HCT116 (cell line): Measurements from ENCODE around the gene TIMD4. TPM values are rescaled to one million over a fixed set of nuclear protein-coding genes. Genes with fewer than 3 reads are reported as not detected.
"Not testable (repeated sequence)": the region's sequence is repeated elsewhere in the genome, so short reads cannot be mapped to it uniquely, and the experiment has no call there.

ENCODE experiments used
- ATAC-seq: fragments of 200-7000 bp; cut with Tn5 transposase; 2 replicates; pipeline ENCODE4 v1.9.1; 2020; ENCODE audit warnings: mild to moderate bottlenecking, moderate library complexity
- BruUV-seq: library from RNA; stranded (reverse); fragments of 400-500 nt; replicated peaks from 2 replicates; lab custom pipeline; 2021; lab: Mats Ljungman, UMichigan
- CTCF ChIA-PET: fragments of 300-600 bp; sonication (Branson Sonifier 250); formaldehyde crosslinking; loops from one replicate; lab custom pipeline; 2021; ENCODE audit warnings: antibody characterized with exemption; lab: Charles Lee
- POLR2A ChIA-PET: fragments of 300-600, 350-600 bp; sonication (Branson Sonifier 250); formaldehyde crosslinking; loops from one replicate; lab custom pipeline; 2021; ENCODE audit warnings: antibody characterized with exemption; lab: Charles Lee
- RAD21 ChIA-PET, 2 experiments: fragments of 300-600 bp; sonication (Branson Sonifier 250); formaldehyde crosslinking; loops; one replicate each; lab custom pipeline; 2023; ENCODE audit warnings: low total read pairs in 2 of 2; ENCODE audit not compliant: uncharacterized antibody in 2 of 2, unreplicated experiment in 2 of 2, low non-redundant PET in 1 of 2; lab: Charles Lee
- DNase-seq: peaks from one replicate; pipeline ENCODE4 v3.0.0-alpha.2; 2010; ENCODE audit warnings: low read depth, low spot score
- H2AFZ ChIP-seq: fragments of 200-600 bp; shearing (Covaris generic), sonication (generic); 2 replicates; pipeline ENCODE4 v1.6.1; 2017; ENCODE audit warnings: low read depth, mixed run types, mixed read lengths, antibody characterized with exemption, low read length; ENCODE audit not compliant: poor library complexity, severe bottlenecking
- H3K27ac ChIP-seq: 2 replicates; pipeline ENCODE4 v1.5.1; 2012; ENCODE audit warnings: low read depth, low read length
- H3K27me3 ChIP-seq: fragments of 200-600 bp; sonication (generic); 2 replicates; pipeline ENCODE4 v1.6.1; 2016; ENCODE audit warnings: mixed run types, low read length, mixed read lengths; ENCODE audit not compliant: insufficient read depth
- H3K36me3 ChIP-seq, 2 experiments: fragments of 200-500 bp in 1 of 2; fragments of 200-600 bp in 1 of 2; sonication (Bioruptor generic) in 1 of 2; sonication (generic) in 1 of 2; 2 replicates each; pipeline versions ENCODE4 v1.5.1 to v1.6.1; 2014 to 2016; ENCODE audit warnings: low read length in 2 of 2, inconsistent platforms in 1 of 2, mixed read lengths in 1 of 2, mixed run types in 1 of 2; ENCODE audit not compliant: insufficient read depth in 2 of 2, control insufficient read depth in 1 of 2
- H3K4me1 ChIP-seq, 2 experiments: fragments of 200-600 bp in 1 of 2; sonication (generic) in 1 of 2; 2 replicates each; pipeline versions ENCODE4 v1.5.1 to v1.6.1; 2012 to 2017; ENCODE audit warnings: low read length in 2 of 2, inconsistent platforms in 1 of 2, mild to moderate bottlenecking in 1 of 2, mixed read lengths in 1 of 2, mixed run types in 1 of 2, moderate library complexity in 1 of 2; ENCODE audit not compliant: insufficient read depth in 2 of 2, control insufficient read depth in 1 of 2
- H3K4me2 ChIP-seq: fragments of 200-600 bp; sonication (generic); 2 replicates; pipeline ENCODE4 v1.6.1; 2017; ENCODE audit warnings: mixed run types, low read length, mixed read lengths
- H3K4me3 ChIP-seq, 2 experiments: fragments of 200-600 bp in 1 of 2; sonication (generic) in 1 of 2; replicated peaks in 1 of 2; 2 replicates each; pipeline ENCODE4 v1.5.1; 2011 to 2016; ENCODE audit warnings: low read length in 2 of 2, control low read depth in 1 of 2, low read depth in 1 of 2, mild to moderate bottlenecking in 1 of 2, mixed read lengths in 1 of 2, mixed run types in 1 of 2
- H3K79me2 ChIP-seq: fragments of 200-600 bp; sonication (generic); 2 replicates; pipeline ENCODE4 v1.6.1; 2017; ENCODE audit warnings: mild to moderate bottlenecking, mixed run types, low read length, moderate library complexity, mixed read lengths; ENCODE audit not compliant: insufficient read depth
- H3K9ac ChIP-seq: fragments of 200-600 bp; sonication (generic); 2 replicates; pipeline ENCODE4 v1.6.1; 2016; ENCODE audit warnings: low read length, mixed read lengths
- H3K9me2 ChIP-seq: fragments of 200-600 bp; sonication (generic), shearing (Covaris generic); 2 replicates; pipeline ENCODE4 v1.6.1; 2017; ENCODE audit warnings: mixed run types, mild to moderate bottlenecking, moderate library complexity; ENCODE audit not compliant: insufficient read depth
- H3K9me3 ChIP-seq, 2 experiments: fragments of 200-500 bp in 1 of 2; fragments of 200-600 bp in 1 of 2; sonication (Bioruptor generic) in 1 of 2; sonication (generic) in 1 of 2; 2 replicates each; pipeline ENCODE4 v1.6.1; 2014 to 2017; ENCODE audit warnings: low read length in 2 of 2, mixed read lengths in 2 of 2, inconsistent platforms in 1 of 2, low read depth in 1 of 2, mild to moderate bottlenecking in 1 of 2, mixed run types in 1 of 2, moderate library complexity in 1 of 2; ENCODE audit not compliant: control insufficient read depth in 1 of 2, insufficient read depth in 1 of 2
- H4K20me1 ChIP-seq: fragments of 200-600 bp; sonication (generic), shearing (Covaris generic); 2 replicates; pipeline ENCODE4 v1.6.1; 2017; ENCODE audit warnings: mixed run types, mild to moderate bottlenecking, moderate library complexity; ENCODE audit not compliant: insufficient read depth
- ELF1 ChIP-seq: IDR thresholded peaks from 2 replicates; pipeline ENCODE4 v1.6.1; 2012; ENCODE audit warnings: low read depth, borderline replicate concordance
- EZH2 ChIP-seq: fragments of 200-600 bp; sonication (generic); IDR thresholded peaks from 2 replicates; pipeline ENCODE4 v1.6.1; 2017; ENCODE audit warnings: antibody characterized with exemption, mixed run types
- FOSL1 ChIP-seq: IDR thresholded peaks from 2 replicates; pipeline ENCODE4 v1.6.1; 2012; ENCODE audit warnings: low read depth
- RAD21 ChIP-seq: IDR thresholded peaks from 2 replicates; pipeline ENCODE4 v1.6.1; 2012; ENCODE audit warnings: low read depth, mild to moderate bottlenecking
- ZFX ChIP-seq: fragments of 450-650 bp; IDR thresholded peaks from 2 replicates; pipeline ENCODE4 v1.6.1; 2017
- ZNF274 ChIP-seq: fragments of 200-500 bp; sonication (Bioruptor generic); IDR thresholded peaks from 2 replicates; pipeline ENCODE4 v1.6.1; 2014; ENCODE audit warnings: mild to moderate bottlenecking, low read depth, low read length, inconsistent platforms
- intact Hi-C: fragments of 100-400 bp; cut with micrococcal nuclease; formaldehyde crosslinking; loops from 2 replicates; pipeline ENCODE4 v1.10.0; 2022
- total RNA-seq: library from RNA; stranded (reverse); gene quantifications from one replicate; pipeline ENCODE4 v1.2.1, GENCODE V29; 2021; ENCODE audit not compliant: unreplicated experiment
- TF ChIP-seq, protein P1 (sequence below), 3 experiments: fragments of 200-600 bp in 1 of 3; sonication (generic) in 1 of 3; IDR thresholded peaks in 2 of 3; conservative IDR thresholded peaks in 1 of 3; 2 replicates each; pipeline ENCODE4 v1.5.1; 2012 to 2017; ENCODE audit warnings: low read depth in 2 of 3, low read length in 2 of 3, antibody characterized with exemption in 1 of 3, borderline replicate concordance in 1 of 3, control low read depth in 1 of 3, mild to moderate bottlenecking in 1 of 3, mixed read lengths in 1 of 3, mixed run types in 1 of 3, moderate library complexity in 1 of 3; ENCODE audit not compliant: insufficient read depth in 1 of 3

TIMD4 gene
- total RNA-seq, 1 experiment from 2014 or later: not detected

DNA sequence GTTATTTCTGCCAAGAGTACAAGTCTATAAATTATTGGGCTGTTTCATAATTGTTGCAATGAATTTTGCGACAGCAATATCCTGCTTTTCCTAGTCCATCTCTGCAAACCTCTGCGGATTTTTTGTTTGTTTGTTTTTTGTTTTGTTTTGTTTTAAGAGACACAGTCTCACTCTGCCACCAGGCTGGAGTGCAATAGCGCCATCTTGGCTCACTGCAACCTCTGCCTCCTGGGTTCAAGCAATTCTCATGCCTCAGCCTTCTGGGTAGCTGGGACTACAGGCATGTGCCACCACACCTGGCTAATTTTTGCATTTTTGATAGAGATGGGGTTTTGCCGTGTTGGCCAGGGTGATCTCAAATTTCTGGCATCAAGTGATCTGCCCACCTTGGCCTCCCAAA, 37.3 kb downstream of the TIMD4 start:
- ATAC-seq, intact Hi-C loops, RAD21 ChIA-PET, POLR2A ChIA-PET, BruUV-seq, H3K36me3 ChIP-seq, H3K4me1 ChIP-seq, DNase-seq, H3K79me2 ChIP-seq, H3K9me2 ChIP-seq, CTCF ChIA-PET, H4K20me1 ChIP-seq, H3K4me2 ChIP-seq, H3K9ac ChIP-seq, H2AFZ ChIP-seq, H3K4me3 ChIP-seq, H3K9me3 ChIP-seq, H3K27ac ChIP-seq: not testable (repeated sequence)
- peaks cover 16% of the 10 kb centered on the region for H3K27me3 ChIP-seq

DNA sequence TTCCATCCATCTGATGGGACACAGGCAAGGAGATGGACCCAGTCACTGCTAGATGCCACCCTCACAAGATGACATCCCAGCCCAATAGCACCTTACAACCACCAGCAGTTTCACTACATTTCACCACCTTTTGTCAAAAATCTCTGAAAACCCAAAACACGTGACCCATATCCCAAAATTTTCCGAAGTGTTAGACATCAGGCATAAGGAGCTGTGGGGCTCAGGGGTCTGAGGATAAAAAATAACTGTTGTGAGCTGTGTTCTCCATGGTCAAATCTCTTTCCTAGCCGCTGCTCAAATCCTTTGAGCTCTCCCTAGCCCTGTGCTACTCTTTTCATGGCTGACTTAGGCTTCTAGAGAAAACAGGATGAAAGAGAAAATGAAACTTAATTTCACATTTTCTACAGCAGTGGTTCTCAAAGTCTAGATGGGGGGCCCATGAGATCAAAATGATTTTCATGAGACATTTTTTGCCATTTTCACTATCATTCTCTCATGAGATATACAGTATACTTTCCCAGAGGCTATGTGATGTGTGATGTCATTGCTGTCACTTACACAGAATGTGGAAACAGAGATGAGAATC, 40.7 kb downstream of the TIMD4 start:
- H3K4me1 ChIP-seq: no peaks in the 10 kb centered on the region
- no peaks in the 10 kb centered on the region for H3K79me2 ChIP-seq
- H3K9me3 ChIP-seq: no peaks in the 10 kb centered on the region
- H3K27me3 ChIP-seq: peaks cover 11% of the 10 kb centered on the region; the same call in 1 of the 2 replicates
- intact Hi-C loops: no loop called here
- POLR2A ChIA-PET: no interaction called here
- H2AFZ ChIP-seq: no peak overlapping the region
- H3K4me2 ChIP-seq: no peak overlapping the region
- BruUV-seq: no TSS peak
- RAD21 ChIA-PET: no interaction called here
- no peak overlapping the region for H3K4me3 ChIP-seq
- H3K36me3 ChIP-seq: no peaks in the 10 kb centered on the region
- DNase-seq: no peak
- no peak overlapping the region for H3K27ac ChIP-seq
- H3K9me2 ChIP-seq: no peaks in the 10 kb centered on the region
- no peaks in the 10 kb centered on the region for H4K20me1 ChIP-seq
- no peak for TF ChIP-seq FOSL1
- no peak for TF ChIP-seq ZFX
- no peak for TF ChIP-seq ZNF274
- TF ChIP-seq ELF1: no peak
- TF ChIP-seq, protein P1, sequence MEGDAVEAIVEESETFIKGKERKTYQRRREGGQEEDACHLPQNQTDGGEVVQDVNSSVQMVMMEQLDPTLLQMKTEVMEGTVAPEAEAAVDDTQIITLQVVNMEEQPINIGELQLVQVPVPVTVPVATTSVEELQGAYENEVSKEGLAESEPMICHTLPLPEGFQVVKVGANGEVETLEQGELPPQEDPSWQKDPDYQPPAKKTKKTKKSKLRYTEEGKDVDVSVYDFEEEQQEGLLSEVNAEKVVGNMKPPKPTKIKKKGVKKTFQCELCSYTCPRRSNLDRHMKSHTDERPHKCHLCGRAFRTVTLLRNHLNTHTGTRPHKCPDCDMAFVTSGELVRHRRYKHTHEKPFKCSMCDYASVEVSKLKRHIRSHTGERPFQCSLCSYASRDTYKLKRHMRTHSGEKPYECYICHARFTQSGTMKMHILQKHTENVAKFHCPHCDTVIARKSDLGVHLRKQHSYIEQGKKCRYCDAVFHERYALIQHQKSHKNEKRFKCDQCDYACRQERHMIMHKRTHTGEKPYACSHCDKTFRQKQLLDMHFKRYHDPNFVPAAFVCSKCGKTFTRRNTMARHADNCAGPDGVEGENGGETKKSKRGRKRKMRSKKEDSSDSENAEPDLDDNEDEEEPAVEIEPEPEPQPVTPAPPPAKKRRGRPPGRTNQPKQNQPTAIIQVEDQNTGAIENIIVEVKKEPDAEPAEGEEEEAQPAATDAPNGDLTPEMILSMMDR (IDR thresholded peaks at IDR 0.05 in 2 of 3, conservative IDR thresholded peaks at IDR 0.05 in 1 of 3; ENCODE audit: borderline replicate concordance in 1 of 3, insufficient read depth in 1 of 3, low read depth in 2 of 3, low read length in 2 of 3): no peak
- TF ChIP-seq RAD21: no peak
- TF ChIP-seq EZH2: no peak
- CTCF ChIA-PET: no interaction called here
- ATAC-seq: no peak
- no peak overlapping the region for H3K9ac ChIP-seq
